Right ventricle myocardium inferior (tissue), 1 donor: Measurements from ENCODE around the gene FOXL1. TPM values are rescaled to one million over a fixed set of nuclear protein-coding genes. Genes with fewer than 3 reads are reported as not detected.

ENCODE experiments used
- ATAC-seq: fragments of 200-7000 bp; cut with Tn5 transposase; one replicate; pipeline ENCODE4 v1.9.1; 2020; ENCODE audit warnings: mild to moderate bottlenecking, moderate library complexity
- DNase-seq: peaks from one replicate; pipeline ENCODE4 v3.0.0; 2021; ENCODE audit errors: missing footprints
- intact Hi-C: fragments of 100-400 bp; cut with DNase I; formaldehyde crosslinking; loops from one replicate; pipeline ENCODE4 v1.11.0; 2022
- total RNA-seq: library from RNA; stranded (reverse); fragmentation: NEBNext Ultra II Directional; extraction: Animal tissue kit (Norgen Biotek cat#: 25700); gene quantifications from one replicate; pipeline ENCODE4 v1.2.1, GENCODE V29; 2021
- donor health status: DM: no; HTN: yes; CAD: no; lungs with severe emphysema.

FOXL1 gene
- total RNA-seq, 1 donor from 2014 or later: 0.60 TPM

DNA sequence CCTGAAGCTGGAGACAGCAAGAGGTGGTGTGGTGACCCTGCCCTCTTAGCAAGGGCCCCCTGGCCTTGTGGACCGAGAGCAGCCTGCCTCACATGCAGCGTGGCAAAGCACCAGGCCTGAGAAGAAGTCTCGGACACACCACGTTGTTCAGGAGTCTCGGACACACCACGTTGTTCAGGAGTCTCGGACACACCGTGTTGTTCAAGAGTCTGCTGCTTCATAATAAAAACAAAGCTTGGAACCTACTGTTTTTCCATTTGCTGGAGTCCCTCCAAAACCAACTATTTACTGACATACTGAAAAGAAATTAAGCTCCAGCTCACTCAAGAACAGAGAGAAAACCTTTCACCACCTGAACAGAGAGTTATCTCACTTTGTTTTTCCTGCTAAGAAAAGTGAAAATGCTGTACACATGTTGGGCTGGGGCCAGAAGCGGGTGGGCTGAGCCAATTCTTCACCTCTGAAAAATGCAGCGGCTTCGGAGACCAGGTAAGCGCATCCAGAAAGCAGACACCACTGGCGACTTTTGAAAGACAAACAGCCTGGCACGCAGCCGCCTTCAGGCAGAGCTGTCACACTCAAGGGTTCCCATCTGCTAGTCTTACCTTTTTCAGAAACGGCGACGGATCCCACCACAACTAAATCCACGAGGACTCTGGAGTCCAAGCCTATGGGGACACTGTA, 32.3 kb upstream of the FOXL1 start:
- no peak for ATAC-seq
- DNase-seq: no peak
- intact Hi-C loops: no loop called here

GRCh38 chr16:86546638-86547013, 31.7 kb upstream of the FOXL1 start:
- intact Hi-C loops: no loop called here
- no peak for DNase-seq
- no peak for ATAC-seq

DNA sequence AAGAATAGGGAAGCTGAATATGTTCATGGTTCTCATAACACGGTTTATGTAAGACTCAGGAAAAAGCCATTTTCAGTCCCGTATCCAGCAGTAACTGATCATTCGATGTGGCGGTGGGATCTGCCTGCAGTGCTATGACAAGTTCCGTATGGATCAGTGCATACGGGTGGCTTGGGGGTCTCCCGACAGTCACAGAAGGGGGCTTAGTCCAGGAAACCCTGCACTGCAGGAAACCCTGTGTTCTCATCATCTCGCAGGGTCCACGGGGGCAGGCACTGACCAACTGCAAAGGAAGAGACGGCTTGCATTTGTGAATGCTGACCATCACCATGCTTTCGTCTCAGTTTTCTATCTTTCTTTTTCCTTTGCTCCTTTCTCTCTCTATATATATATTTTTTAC, 31.1 kb upstream of the FOXL1 start:
- intact Hi-C loops: no loop called here
- DNase-seq (no peak), ATAC-seq (no peak)

DNA sequence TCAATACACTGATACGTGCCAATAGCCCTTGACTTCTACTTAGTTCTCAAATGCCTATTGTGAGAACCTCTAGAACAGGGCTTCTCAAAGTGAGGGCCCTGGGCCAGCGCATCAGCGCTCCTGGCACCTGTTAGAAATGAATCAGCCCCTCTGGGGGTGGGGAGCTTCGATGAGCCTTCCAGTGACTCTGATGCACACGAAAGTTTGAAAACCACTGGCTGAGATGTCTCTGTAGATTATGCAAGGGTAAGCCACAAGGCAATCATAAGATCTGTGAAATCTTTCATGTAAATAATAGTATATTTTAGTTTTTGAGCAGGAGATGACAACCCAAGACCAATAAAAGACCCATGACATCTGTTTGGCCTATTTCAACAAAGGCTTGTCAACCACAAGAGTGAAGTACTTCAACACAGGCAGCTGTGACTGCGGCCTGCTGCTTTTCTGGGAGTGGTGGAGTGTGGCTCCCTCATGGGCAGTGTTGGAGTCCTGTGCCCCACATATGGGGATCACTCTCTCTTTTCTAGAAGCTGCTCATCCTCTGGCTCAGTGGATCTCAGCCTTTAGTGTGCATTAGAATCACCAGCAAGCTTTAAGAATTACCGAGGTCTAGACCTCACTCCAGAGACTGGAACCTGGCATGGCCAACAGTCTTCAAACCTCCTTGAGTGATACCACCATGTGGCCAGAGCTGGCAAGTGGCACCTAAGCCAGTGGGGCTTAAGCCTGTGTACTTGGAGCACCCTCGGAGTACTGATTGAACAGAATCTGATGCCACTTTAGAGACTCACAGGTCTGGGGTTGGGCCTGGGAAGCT, 29.1 kb upstream of the FOXL1 start:
- no peak for ATAC-seq
- no peak for DNase-seq
- intact Hi-C loops: no loop called here

DNA sequence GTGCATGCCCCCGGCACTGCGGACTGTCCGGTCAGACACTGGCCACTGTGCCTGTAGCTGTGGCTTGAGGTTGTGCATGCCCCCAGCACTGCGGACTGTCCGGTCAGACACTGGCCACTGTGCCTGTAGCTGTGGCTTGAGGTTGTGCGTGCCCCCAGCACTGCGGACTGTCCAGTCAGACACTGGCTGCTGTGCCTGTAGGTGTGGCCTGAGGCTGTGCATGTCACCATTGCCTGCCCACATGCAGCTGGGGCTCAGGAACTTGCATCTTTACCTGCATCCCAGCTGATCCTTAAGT, 28.5 kb upstream of the FOXL1 start:
- no peak for DNase-seq
- no peak for ATAC-seq
- intact Hi-C loops: no loop called here

- no peak for DNase-seq
- no peak for ATAC-seq
- intact Hi-C loops: no loop called here
Observed at GRCh38 chr16:86550281-86550680, 28.1 kb upstream of the FOXL1 start.

DNA sequence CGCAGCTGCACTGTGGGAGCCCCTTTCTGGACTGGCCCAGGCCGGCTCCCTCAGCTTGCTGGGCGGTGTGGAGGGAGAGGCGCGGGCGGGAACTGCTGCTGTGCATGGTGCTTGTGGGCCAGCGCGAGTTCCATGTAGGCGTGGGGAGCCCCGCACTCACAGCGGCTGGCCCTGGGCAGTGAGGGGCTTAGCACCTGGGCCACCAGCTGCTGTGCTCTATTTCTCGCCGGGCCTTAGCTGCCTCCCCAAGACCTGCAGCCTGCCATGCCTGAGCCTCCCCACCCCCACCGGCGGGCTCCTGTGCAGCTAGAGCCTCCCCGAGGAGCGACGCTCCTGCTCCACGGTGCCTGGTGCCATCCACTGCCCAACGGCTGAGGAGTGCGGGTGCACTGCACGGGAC, 25.0 kb upstream of the FOXL1 start:
- DNase-seq (no peak), ATAC-seq (no peak)
- intact Hi-C loops: no loop called here

GRCh38 chr16:86554599-86554916, 23.8 kb upstream of the FOXL1 start:
- DNase-seq (no peak), ATAC-seq (peak; percentile 1)
- intact Hi-C loops: no loop called here

- intact Hi-C loops: no loop called here
- DNase-seq: peak; percentile 96
- ATAC-seq: peak; percentile 97
Observed at GRCh38 chr16:86554917-86555703, 23.2 kb upstream of the FOXL1 start, which contains the start of gene MTHFSD. TSS of gene MTHFSD (minus strand) at chr16:86555235. CDS start at chr16:86555184, 51 bp downstream.

DNA sequence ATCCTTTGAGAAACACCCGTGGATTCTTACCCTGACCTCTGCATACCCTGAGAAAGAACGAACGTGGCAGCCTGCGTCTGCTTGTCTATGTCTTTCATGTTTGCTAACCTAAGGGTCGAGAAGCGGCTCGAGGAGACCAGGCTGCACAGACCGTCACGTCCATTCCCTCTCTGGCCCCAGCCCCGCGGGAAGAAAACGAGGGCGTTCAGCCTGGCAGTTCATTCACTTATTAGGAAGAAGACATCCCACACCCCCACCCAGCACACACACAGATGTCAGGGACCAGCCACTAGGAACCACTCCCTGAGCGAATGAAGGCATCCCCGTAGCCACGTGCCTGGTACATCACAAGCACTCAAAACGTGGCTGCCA, 22.7 kb upstream of the FOXL1 start:
- DNase-seq (no peak), ATAC-seq (no peak)
- intact Hi-C loops: no loop called here

- intact Hi-C loops: no loop called here
- ATAC-seq: no peak
Observed at GRCh38 chr16:86556576-86556975, 21.8 kb upstream of the FOXL1 start.

GRCh38 chr16:86557587-86557986, 20.8 kb upstream of the FOXL1 start:
- ATAC-seq: no peak
- intact Hi-C loops: no loop called here
- DNase-seq: no peak

More at GRCh38 chr16:86556576-86556975, 21.8 kb upstream of the FOXL1 start:
- no peak for DNase-seq

DNA sequence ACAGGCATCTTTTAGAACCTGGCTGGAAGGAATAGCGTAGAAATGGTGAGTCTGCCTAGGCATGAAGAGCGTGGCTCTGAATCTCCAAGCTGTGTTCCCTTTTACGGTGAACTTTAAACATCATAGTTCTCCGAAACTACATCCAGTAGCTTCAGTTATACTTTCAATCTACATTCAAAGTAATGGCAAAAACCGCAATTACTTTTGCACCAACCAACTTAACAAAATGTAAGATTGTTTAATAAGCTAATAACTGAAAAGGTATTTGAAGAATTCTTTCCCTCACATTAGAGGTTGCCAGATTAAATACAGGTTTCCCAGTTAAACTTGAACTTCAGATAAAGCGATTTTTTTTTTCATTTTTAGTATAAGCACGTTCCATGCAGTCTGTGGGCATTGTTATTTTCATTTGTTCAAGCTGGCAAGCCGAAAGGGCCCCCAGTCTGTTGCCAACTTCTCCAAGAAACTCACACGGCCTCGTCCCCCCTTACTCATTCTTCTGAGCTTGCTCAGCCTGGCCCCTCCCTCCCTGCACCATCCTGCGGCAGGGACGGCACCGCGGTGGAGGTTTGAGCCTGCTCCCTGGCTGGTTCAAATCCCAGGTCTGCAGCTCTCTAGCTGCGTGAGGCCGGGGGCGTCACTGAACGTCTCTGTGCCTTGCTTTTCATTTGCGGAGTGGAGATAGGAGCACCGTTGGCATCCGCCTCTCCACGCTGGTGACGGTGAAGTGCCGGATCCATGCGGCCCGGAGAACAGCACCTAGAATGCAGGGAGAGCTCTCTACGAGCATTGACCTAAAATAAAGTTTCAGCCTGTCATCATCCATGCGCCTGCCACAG, 19.8 kb upstream of the FOXL1 start:
- intact Hi-C loops: no loop called here
- DNase-seq (no peak), ATAC-seq (no peak)

GRCh38 chr16:86559802-86560305, 18.5 kb upstream of the FOXL1 start:
- ATAC-seq (no peak), DNase-seq (no peak)
- intact Hi-C loops: loop anchor here (5.0 kb wide), 1 partner anchor 737 kb away; no protein-coding TSS in a partner anchor

GRCh38 chr16:86562356-86562755, 16.0 kb upstream of the FOXL1 start:
- no peak for ATAC-seq
- no peak for DNase-seq
- intact Hi-C loops: loop anchor here (5.0 kb wide), 1 partner anchor 735 kb away; no protein-coding TSS in a partner anchor

DNA sequence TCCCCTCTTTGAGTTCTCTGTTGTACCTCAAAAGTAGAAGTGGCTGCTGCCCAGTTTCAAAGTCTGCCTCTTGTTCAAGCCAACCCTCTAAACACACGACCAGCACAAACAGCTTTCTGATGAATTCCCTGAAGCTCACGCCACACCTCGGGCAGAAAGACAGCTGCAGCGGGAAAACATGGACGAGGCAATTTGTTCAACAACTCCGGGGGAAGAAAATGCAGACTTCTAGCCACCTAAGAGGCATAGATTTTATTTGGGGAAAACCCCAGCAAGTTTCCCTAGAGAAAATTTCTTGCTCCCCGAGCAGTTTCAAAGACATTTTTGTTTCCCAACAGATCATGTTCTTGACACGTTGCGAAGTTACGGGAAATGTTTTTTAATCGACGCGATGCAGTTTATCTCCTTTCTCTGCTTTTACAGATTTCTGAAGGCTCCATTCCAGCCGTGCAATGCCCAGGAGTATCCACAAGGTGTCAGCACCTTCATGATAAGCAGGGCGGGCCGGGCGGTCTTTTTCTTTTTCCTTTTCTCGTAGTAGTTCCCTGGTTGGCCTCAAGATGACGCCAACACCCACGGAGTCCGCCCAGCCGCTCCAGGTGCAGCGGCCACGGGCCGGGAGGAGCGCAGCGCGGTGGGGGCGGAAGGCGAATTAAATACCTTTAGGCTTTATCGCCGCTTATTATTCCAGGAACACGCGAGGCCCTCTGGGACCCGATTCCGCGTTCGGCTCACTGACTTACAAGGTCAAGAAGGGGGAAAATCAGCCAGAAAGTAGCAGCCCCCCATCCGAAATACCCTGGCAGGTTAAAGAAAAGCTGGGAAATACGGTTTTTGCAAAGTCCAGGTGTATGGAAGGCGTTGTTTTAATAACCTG, 14.6 kb upstream of the FOXL1 start:
- intact Hi-C loops: loop anchor here (1.0 to 5.0 kb wide), 3 partner anchors 499 to 734 kb away; no protein-coding TSS in a partner anchor
- DNase-seq: peak; percentile 92
- ATAC-seq: peak; percentile 71

DNA sequence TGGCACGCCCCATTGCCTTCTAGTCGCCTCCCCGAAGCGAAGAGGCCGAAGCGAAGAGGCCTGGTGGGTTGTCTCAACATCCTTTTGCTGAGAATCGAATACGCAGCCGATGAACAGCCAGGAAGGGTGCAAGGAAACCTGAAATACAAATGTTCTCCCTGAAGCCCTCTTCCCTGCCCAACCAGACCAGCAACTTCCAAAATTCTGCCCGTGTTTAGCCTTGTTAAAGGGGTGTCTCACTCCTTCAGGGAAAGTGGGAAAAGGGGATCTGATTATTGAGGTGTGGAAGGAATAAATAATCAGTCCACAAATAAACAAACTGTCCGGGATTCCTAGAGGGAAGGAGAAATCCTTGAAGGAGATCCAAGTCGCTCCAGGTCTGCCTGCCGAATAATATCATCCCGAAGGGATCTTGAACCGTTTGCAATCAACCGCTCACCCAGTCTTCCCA, 13.1 kb upstream of the FOXL1 start:
- intact Hi-C loops: loop anchor here (5.0 kb wide), 1 partner anchor 197 kb away; no protein-coding TSS in a partner anchor
- ATAC-seq (no peak), DNase-seq (no peak)
